Activated CD8-positive, alpha-beta memory T cell treated with anti-CD3 and anti-CD28 coated beads for 1 hour (primary cell): ENCODE measurements around the gene CD1B.
"Not testable (repeated sequence)": the region's sequence is repeated elsewhere in the genome, so short reads cannot be mapped to it uniquely, and the experiment has no call there.

Source experiments
- DNase-seq, 2 donors: peaks; one replicate each; pipeline ENCODE4 v3.0.0-alpha.2; 2020; ENCODE audit warnings: low read depth in 1 of 2; ENCODE audit errors: extremely low read depth in 1 of 2

CD1B gene

GRCh38 chr1:158331481-158332150 is at the start of gene CD1B:
TSS of gene CD1B (minus strand) at chr1:158331531. CDS start at chr1:158331423, 108 bp downstream.
- no peak for DNase-seq

GRCh38 chr1:158374860-158375259 is 43.5 kb upstream of the CD1B start:
- DNase-seq, result no peak

- not testable (repeated sequence) for DNase-seq
Measured at GRCh38 chr1:158374101-158374500, 42.8 kb upstream of the CD1B start.

DNA sequence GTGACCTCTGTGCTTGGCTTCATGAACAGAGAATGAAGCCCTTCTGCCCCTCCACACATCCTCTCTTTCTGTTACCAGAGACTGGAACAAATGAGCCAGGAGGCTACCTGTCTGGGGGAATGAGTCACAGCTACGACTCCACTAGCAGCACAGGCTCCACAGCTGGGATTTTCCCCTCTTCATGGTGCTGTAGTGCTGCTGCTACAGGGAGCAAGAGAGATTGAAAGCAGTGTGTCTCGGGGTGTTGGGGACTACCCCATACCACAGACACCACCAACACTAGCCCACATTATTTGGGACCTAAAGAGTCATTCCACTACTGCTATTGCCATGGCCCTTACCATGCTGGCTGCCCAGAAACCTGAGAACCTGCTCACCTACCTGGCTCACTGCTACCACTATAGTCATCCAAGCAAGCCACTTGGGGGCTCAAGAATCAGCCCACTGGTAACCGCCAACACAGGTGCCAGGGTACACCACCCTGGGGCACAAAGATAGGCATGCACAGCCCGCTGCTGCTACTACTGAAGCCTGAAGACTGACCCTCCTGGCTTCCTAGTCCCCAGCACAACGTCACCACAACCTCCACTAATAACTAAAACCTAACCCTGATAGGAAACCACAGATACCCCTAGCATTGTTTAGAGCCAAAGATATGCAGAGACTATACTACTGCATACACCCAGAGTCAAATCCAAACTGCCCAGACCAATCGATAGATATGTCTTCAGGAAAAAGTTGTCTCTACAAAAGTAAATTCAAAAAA is 40.0 kb upstream of the CD1B start:
- DNase-seq, result no peak

DNA sequence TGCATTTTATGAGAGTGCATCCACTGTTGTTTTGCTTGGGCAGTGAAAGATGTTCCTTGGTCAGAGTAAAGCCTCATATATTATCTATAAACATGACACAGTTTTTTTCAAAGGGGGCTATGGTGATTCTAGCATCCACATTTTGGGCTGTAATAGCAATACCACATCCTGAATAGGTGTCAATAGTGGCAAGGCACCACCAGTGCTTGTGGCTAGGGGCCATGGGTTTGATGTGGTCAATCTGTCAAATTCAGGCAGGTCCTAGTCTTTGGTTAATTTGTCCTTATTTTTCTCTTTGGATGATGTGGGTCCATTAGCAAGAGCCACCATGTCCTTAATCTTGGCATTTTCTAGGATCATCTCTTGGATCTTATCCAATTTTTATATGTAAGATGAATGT is 35.5 kb upstream of the CD1B start:
- DNase-seq, result no peak

- no peak for DNase-seq
Measured at GRCh38 chr1:158362941-158363340, 31.6 kb upstream of the CD1B start.

DNA sequence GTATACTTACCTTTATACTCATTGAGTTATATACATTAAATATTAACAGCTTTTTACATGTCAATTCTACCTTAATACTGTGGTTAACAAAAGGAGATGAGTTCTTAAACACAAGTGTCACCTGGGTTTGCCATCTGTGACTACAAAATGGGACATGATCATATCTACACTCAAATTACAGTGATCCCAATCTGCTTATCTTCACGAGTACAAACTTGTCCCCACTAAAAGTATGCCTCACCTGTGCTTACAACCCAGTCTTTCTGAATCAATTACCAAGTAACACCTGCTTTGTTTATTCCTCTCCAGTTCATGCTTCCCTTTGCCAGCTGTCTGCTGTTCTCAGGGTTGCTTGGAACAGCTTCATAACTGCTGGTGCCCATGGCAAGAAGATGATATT is 31.2 kb upstream of the CD1B start:
- DNase-seq, result no peak

DNA sequence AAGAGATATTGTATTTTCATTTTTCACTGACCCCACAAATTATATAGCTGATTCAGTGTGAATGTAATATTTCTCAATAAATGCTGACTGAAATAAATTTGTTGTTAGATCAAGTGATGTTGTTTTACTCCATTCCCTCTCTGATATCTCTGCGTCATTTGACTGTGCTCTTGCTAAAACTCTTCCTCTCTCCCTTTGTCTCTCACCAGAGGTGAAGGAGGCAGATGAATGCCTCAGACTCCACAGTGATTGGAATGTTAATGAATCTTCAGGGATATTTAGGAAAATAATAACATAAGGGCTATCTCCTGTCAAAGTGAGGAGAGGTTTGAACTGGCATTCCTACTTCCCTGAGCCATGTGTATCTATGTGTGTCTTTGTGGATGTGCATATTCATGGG is 26.1 kb upstream of the CD1B start:
- DNase-seq, result no peak

- DNase-seq, result no peak
Measured at GRCh38 chr1:158356616-158357015, 25.3 kb upstream of the CD1B start.

DNA sequence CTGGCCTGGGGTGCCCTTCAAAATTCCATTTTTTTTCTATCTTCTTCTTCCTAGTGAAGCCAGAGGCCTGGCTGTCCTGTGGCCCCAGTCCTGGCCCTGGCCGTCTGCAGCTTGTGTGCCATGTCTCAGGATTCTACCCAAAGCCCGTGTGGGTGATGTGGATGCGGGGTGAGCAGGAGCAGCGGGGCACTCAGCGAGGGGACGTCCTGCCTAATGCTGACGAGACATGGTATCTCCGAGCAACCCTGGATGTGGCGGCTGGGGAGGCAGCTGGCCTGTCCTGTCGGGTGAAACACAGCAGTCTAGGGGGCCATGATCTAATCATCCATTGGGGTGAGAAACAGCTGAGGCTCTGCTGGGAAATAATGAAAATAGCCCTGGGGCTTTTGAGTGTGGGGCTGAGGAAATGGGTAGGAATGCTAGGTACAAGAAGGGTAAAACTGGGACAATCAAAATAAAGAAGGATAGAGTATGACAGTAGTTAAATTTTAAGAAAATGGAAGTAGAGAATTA is 24.5 kb upstream of the CD1B start:
- no peak for DNase-seq

DNA sequence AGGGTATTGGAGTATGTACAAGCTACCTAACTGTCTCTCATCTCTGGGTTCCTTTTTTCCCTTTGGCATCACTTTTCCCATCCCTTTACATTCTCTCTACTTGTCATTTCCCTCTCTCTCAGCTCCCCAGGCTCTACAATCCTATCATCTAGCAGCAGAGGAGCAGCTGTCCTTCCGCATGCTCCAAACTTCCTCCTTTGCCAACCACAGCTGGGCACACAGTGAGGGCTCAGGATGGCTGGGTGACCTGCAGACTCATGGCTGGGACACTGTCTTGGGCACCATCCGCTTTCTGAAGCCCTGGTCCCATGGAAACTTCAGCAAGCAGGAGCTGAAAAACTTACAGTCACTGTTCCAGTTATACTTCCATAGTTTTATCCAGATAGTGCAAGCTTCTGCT is 22.9 kb upstream of the CD1B start:
- DNase-seq, result no peak

- no peak for DNase-seq
Measured at GRCh38 chr1:158353303-158354075, 22.2 kb upstream of the CD1B start, which contains the start of gene CD1E. TSS of gene CD1E (plus strand) at chr1:158353894. CDS start at chr1:158353989, 95 bp downstream.

GRCh38 chr1:158348946-158349345 is 17.6 kb upstream of the CD1B start:
- DNase-seq, result not testable (repeated sequence)

DNA sequence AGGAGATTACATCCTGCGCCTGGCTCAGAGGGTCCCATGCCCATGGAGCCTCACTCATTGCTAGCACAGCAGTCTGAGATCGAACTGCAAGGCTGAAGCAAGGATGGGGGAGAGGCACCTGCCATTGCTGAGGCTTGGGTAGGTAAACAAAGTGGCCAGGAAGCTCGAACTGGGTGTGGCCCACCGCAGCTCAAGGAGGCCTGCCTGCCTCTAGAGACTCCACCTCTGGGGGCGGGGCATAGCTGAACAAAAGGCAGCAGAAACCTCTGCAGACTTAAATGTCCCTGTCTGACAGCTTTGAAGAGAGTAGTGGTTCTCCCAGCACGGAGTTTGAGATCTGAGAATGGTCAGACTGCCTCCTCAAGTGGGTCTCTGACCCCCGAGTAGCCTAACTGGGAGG is 5.1 kb upstream of the CD1B start:
- not testable (repeated sequence) for DNase-seq

DNA sequence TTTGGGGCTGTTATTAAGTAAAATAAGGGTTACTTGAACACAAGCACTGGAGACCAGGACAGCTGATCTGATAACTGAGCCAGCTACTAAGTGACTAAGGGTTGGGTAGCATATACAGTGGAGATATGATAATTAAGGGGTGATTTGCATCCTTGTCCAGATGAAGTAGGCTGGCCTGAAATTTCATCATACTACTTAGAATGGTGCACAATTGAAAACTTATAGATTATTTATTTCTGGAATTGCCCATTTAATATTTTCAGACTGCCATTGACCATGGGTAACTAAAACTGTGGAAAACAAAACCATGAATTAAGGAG is 3.8 kb upstream of the CD1B start:
- DNase-seq, result no peak

DNA sequence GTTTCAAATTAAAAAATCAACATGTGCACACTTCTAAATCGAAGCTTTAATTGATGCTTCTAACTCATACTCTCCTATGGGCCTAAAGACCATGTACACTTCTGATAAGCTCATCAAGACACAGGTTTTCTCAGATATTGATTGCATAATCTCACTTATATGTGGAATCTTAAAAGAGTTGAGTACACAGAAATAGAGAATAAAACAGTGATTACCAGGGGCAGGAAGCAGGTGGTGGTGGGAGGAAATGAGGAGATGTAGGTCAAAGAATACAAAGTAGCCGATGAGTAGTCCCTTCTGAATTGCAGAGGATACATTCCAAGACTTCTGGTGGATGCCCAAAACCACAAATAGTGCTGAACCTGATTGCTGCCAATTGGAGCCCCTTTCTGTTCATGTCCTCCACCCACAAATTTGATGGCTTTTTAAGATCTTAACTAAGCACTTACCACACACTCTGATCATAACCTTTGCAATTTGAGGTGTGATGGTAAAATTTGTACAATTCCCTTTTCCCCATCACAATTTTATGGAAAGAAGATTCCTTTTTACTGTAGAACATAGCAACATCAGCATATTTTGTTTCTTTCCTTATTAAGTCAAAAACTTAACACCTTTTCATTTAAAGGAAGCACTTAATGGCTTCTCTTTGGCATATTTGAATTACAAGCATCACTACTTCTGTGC is 3.3 kb upstream of the CD1B start:
- DNase-seq, result no peak

GRCh38 chr1:158333405-158334155 is 2.2 kb upstream of the CD1B start:
- no peak for DNase-seq

- no peak for DNase-seq
Measured at GRCh38 chr1:158331106-158331425, 265 bp downstream of the CD1B start.

DNA sequence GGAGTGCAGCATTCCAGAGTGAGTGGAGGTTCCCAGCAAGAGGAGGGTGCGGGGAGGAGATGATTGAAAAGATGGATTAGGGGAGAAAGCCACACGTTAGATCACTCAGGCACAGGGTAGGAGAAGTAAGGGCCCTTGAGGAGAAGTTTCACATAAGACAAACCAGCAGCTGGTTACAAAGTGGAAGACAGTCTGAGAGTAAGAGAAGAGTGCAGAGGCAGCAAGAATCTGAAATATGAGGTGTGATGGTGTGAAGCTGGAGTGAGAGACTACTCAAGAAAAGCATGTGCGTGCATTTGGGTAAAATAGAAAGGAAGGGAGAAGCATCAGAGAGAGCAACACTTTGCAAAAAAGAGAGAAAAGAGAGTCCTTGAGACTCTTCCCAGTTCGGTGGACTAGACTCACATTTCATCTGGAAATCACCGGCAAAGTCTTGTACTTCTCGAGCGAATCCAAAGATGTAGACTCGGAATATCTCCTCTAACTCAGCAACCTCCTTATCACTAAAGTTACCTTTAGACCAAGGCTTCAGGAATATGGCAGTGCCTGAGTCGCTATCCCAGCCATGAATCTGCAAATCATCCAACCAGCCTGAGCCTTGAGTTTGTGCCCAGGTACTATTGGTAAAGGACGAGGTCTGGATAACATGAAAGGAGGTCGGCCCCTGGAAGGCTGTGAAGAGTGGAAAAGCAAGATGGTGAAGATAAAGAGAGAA is 783 bp downstream of the CD1B start:
- no peak for DNase-seq

DNA sequence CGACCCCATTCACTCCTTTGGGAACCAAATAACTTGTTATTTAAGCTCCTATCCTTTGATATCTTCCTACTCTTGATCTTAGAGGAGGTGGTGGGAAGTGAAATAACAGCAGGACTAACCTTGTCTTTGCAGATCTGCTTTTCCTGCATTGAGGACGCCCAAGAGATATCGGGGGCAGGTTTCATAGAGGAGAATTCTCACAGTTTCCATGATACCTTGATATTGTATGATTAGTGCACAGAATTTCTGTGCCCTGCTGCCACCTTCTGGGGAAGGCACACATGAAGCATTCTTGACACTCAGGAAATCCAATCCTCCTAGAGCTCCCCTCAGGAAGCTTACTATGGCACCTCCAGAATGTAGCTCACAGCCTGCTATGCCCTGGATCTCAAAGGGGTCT is 1.6 kb downstream of the CD1B start:
- DNase-seq, result no peak
